Endothelial cell of umbilical vein (primary cell): ENCODE results near the gene RIPK4. TPM values are rescaled to one million over a fixed set of nuclear protein-coding genes. Genes with fewer than 3 reads are reported as not detected.

Experiments used
- BruUV-seq: library from RNA; stranded (reverse); fragments of 400-500 nt; replicated peaks from 2 replicates; lab custom pipeline; 2021; lab: Mats Ljungman, UMichigan
- CTCF ChIA-PET: fragments of 300-600, 350-600 bp; sonication (Branson Sonifier 250); formaldehyde crosslinking; loops from one replicate; lab custom pipeline; 2021; ENCODE audit warnings: antibody characterized with exemption, inconsistent platforms; lab: Charles Lee
- POLR2A ChIA-PET: fragments of 300-600, 350-600 bp; sonication (Branson Sonifier 250); formaldehyde crosslinking; loops from one replicate; lab custom pipeline; 2021; ENCODE audit warnings: antibody characterized with exemption, inconsistent platforms; lab: Charles Lee
- DNase-seq: peaks from one replicate; pipeline ENCODE4 v3.0.0-alpha.2; 2011; ENCODE audit warnings: low read depth, low spot score
- FAIRE-seq: peaks from 2 replicates; lab custom pipeline; 2011; peaks lifted over from hg19 to GRCh38; lab: Jason Lieb, UNC
- H2AFZ ChIP-seq: 2 replicates; pipeline ENCODE4 v1.6.0; 2012; ENCODE audit warnings: low read depth, low read length, control low read depth, inconsistent platforms
- H3K27ac ChIP-seq: 2 replicates; pipeline ENCODE4 v1.5.1; 2011; ENCODE audit warnings: low read depth, mild to moderate bottlenecking, control low read depth, low read length, moderate library complexity; ENCODE audit not compliant: insufficient read depth
- H3K27me3 ChIP-seq, 2 experiments: 2 replicates each; pipeline versions ENCODE4 v1.6.0 to v1.6.1; 2011; ENCODE audit warnings: low read length in 2 of 2, mixed read lengths in 1 of 2; ENCODE audit not compliant: control insufficient read depth in 2 of 2, insufficient read depth in 2 of 2
- H3K36me3 ChIP-seq, 2 experiments: 2 replicates in 1 of 2; 3 replicates in 1 of 2; pipeline ENCODE4 v1.5.1; 2011; ENCODE audit warnings: low read length in 2 of 2, mild to moderate bottlenecking in 1 of 2, moderate library complexity in 1 of 2; ENCODE audit not compliant: control insufficient read depth in 2 of 2, insufficient read depth in 2 of 2; ENCODE audit errors: extremely low read depth in 1 of 2
- H3K4me1 ChIP-seq: 3 replicates; pipeline ENCODE4 v1.5.1; 2011; ENCODE audit warnings: mild to moderate bottlenecking, low read length; ENCODE audit not compliant: control insufficient read depth, insufficient read depth; ENCODE audit errors: extremely low read depth
- H3K4me2 ChIP-seq: 2 replicates; pipeline ENCODE4 v1.6.1; 2011; ENCODE audit warnings: low read length, control low read depth, mixed read lengths; ENCODE audit not compliant: insufficient read depth
- H3K4me3 ChIP-seq, 3 experiments: fragments of 200-600 bp in 1 of 3; sonication (generic), shearing (Covaris generic) in 1 of 3; replicated peaks in 1 of 3; 2 replicates each; pipeline ENCODE4 v1.5.1; 2011 to 2016; ENCODE audit warnings: control low read depth in 3 of 3, low read length in 3 of 3, mild to moderate bottlenecking in 2 of 3, inconsistent platforms in 1 of 3, low read depth in 1 of 3, moderate library complexity in 1 of 3; ENCODE audit not compliant: insufficient read depth in 1 of 3
- H3K79me2 ChIP-seq: 2 replicates; pipeline ENCODE4 v1.6.0; 2012; ENCODE audit warnings: low read length, inconsistent platforms; ENCODE audit not compliant: control insufficient read depth, insufficient read depth
- H3K9ac ChIP-seq: replicated peaks from 2 replicates; pipeline ENCODE3; 2011; ENCODE audit warnings: low read length, control low read depth; ENCODE audit not compliant: insufficient read depth; ENCODE audit errors: extremely low read depth
- H3K9me1 ChIP-seq: replicated peaks from 3 replicates; pipeline ENCODE4 v1.6.0; 2011; ENCODE audit warnings: mild to moderate bottlenecking, low read length; ENCODE audit not compliant: control insufficient read depth, insufficient read depth; ENCODE audit errors: extremely low read depth
- H3K9me3 ChIP-seq: replicated peaks from 2 replicates; pipeline ENCODE4 v1.5.1; 2012; ENCODE audit warnings: low read length, inconsistent platforms; ENCODE audit not compliant: control insufficient read depth, insufficient read depth
- H4K20me1 ChIP-seq: replicated peaks from 2 replicates; pipeline ENCODE3; 2011; ENCODE audit warnings: mild to moderate bottlenecking, low read length; ENCODE audit not compliant: control insufficient read depth, insufficient read depth; ENCODE audit errors: extremely low read depth
- EZH2 ChIP-seq: IDR thresholded peaks from 2 replicates; pipeline ENCODE4 v1.6.1; 2012; ENCODE audit warnings: borderline replicate concordance, low read depth, mild to moderate bottlenecking, moderate library complexity, low read length, inconsistent platforms; ENCODE audit not compliant: severe bottlenecking
- FOS ChIP-seq: IDR thresholded peaks from 2 replicates; pipeline ENCODE4 v1.6.1; 2011; ENCODE audit warnings: mild to moderate bottlenecking, low read length, moderate library complexity, borderline replicate concordance; ENCODE audit not compliant: insufficient read depth
- GATA2 ChIP-seq: IDR thresholded peaks from 2 replicates; pipeline ENCODE4 v1.7.0; 2011; ENCODE audit warnings: low read depth, mild to moderate bottlenecking, moderate library complexity, mixed read lengths, low read length; ENCODE audit not compliant: insufficient read length, insufficient read depth
- JUN ChIP-seq: IDR thresholded peaks from 2 replicates; pipeline ENCODE4 v1.6.1; 2011; ENCODE audit warnings: borderline replicate concordance, low read depth; ENCODE audit not compliant: insufficient read length, insufficient read depth
- MYC ChIP-seq: IDR thresholded peaks from one replicate; pipeline ENCODE4 v1.6.1; 2011; ENCODE audit warnings: mild to moderate bottlenecking, low read depth, low read length
- POLR2A ChIP-seq: IDR thresholded peaks from 2 replicates; pipeline ENCODE4 v1.6.1; 2012; ENCODE audit warnings: low read depth, mild to moderate bottlenecking, control low read depth, low read length
- POLR2AphosphoS5 ChIP-seq: IDR thresholded peaks from 2 replicates; pipeline ENCODE4 v1.6.1; 2012; ENCODE audit warnings: low read depth, mild to moderate bottlenecking, control low read depth, low read length, moderate library complexity; ENCODE audit not compliant: insufficient read depth
- dilution Hi-C: fragments of 300-500 bp; cut with MboI; formaldehyde crosslinking; loops from one replicate; pipeline ENCODE4 v1.15.0; 2019; ENCODE audit warnings: low sequenced_read_pairs; ENCODE audit not compliant: extremely low pct_ligation_motif_present
- intact Hi-C: fragments of 100-400 bp; cut with micrococcal nuclease; formaldehyde crosslinking; loops from one replicate; pipeline ENCODE4 v1.10.0; 2022
- polyA plus RNA-seq, 4 experiments: library from polyadenylated mRNA; depleted of rRNA in 3 of 4; stranded (reverse) in 3 of 4; unstranded in 1 of 4; fragments of >200 nt; gene quantifications; 2 replicates each; pipeline versions ENCODE4 v1.2.1 to v1.2.3, GENCODE V29; 2011 to 2012; ENCODE audit warnings: missing spikeins in 1 of 4
- total RNA-seq: library from RNA; stranded (reverse); gene quantifications from 2 replicates; pipeline ENCODE4 v1.2.3, GENCODE V29; 2021
- TF ChIP-seq, protein P1 (sequence below): IDR thresholded peaks from 2 replicates; pipeline ENCODE4 v1.6.1; 2011; ENCODE audit not compliant: insufficient read depth, insufficient read length
- TF ChIP-seq, protein P2 (sequence below), 2 donors: IDR thresholded peaks; 1 replicate in 1 of 2; 2 replicates in 1 of 2; pipeline ENCODE4 v1.5.1; 2011; ENCODE audit warnings: low read length in 2 of 2, mild to moderate bottlenecking in 2 of 2, moderate library complexity in 2 of 2, control low read depth in 1 of 2, inconsistent platforms in 1 of 2, low read depth in 1 of 2; ENCODE audit not compliant: insufficient read depth in 1 of 2; ENCODE audit errors: extremely low read depth in 1 of 2

RIPK4 gene
- total and polyA plus RNA-seq, 2 donors (not counting 3 experiments of a cell fraction or from before 2014, with no cell fraction given), result not detected

DNA sequence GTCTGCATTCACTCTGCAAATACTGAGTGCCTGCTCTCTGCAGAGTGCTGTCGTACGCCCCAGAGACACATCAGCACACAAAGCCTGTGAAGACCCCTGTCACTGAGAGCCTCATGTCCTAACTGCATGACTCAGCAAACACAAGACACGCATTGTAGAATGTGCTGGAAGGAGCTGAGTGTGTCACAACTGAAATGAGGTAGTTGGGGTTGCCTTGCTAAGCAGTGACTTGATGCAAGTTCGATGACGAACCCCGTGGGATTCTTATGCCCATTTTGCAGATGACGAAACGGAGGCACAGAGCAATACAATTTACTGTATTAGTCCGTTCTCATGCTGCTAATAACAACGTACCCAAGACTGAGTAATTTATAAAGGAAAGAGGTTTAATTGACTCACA lies 65.1 kb downstream of the RIPK4 start:
- intact Hi-C loops (no loop called here), dilution Hi-C loops (no loop called here)
- H3K9me1 ChIP-seq, result no peaks in the 10 kb centered on the region
- H3K36me3 ChIP-seq, result no peaks in the 10 kb centered on the region
- no peak for TF ChIP-seq MYC
- no peak for TF ChIP-seq GATA2
- TF ChIP-seq POLR2AphosphoS5, result no peak
- no peak for TF ChIP-seq POLR2A
- POLR2A ChIA-PET, result no interaction called here
- no TSS peak for BruUV-seq
- no peaks in the 10 kb centered on the region for H3K79me2 ChIP-seq
- FAIRE-seq (no peak), DNase-seq (no peak)
- no peak overlapping the region for H3K27ac ChIP-seq
- H3K4me3 ChIP-seq, result no peak overlapping the region
- H4K20me1 ChIP-seq, result no peaks in the 10 kb centered on the region
- no peaks in the 10 kb centered on the region for H3K27me3 ChIP-seq
- CTCF ChIA-PET, result no interaction called here
- H3K4me2 ChIP-seq, result no peak overlapping the region
- H2AFZ ChIP-seq, result no peak overlapping the region
- no peak overlapping the region for H3K9ac ChIP-seq
- no peaks in the 10 kb centered on the region for H3K9me3 ChIP-seq
- no peaks in the 10 kb centered on the region for H3K4me1 ChIP-seq

DNA sequence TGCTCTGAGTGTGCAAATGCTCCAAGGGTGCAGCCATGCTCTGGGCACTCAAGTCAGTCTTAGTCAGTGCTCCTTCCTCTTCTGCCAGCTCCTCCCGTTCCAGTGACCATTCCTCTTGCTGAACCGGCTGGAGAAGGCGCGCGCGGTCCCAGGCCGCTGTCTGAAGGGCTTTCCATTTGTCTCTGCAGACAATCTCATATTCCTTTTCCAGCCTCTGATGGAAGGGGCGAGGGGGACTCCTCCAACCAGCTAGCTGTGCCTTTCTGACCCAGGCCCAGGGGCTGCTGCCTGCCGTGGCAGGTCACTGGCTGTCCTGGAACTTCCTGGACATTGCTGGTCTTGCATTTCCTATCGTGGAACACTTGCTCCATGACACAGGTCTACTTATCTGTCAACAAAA lies 67.5 kb downstream of the RIPK4 start:
- POLR2A ChIA-PET, result no interaction called here
- H3K9me3 ChIP-seq, result no peaks in the 10 kb centered on the region
- H3K27ac ChIP-seq, result no peak overlapping the region

More for the DNA sequence above, 67.5 kb downstream of the RIPK4 start:
- Histone ChIP-seq H3K27me3 (no peaks in the 10 kb centered on the region), H3K9ac (no peak overlapping the region), H3K4me2 (no peak overlapping the region), H3K9me1 (no peaks in the 10 kb centered on the region), H3K4me1 (no peaks in the 10 kb centered on the region), H4K20me1 (no peaks in the 10 kb centered on the region), H3K4me3 (no peak overlapping the region), H2AFZ (no peak overlapping the region), H3K79me2 (no peaks in the 10 kb centered on the region), H3K36me3 (no peaks in the 10 kb centered on the region)
- no TSS peak for BruUV-seq
- DNase-seq, result no peak
- no peak for FAIRE-seq
- dilution Hi-C loops (no loop called here), intact Hi-C loops (no loop called here)
- TF ChIP-seq, protein P1, sequence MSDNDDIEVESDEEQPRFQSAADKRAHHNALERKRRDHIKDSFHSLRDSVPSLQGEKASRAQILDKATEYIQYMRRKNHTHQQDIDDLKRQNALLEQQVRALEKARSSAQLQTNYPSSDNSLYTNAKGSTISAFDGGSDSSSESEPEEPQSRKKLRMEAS, result no peak
- TF ChIP-seq, protein P2, sequence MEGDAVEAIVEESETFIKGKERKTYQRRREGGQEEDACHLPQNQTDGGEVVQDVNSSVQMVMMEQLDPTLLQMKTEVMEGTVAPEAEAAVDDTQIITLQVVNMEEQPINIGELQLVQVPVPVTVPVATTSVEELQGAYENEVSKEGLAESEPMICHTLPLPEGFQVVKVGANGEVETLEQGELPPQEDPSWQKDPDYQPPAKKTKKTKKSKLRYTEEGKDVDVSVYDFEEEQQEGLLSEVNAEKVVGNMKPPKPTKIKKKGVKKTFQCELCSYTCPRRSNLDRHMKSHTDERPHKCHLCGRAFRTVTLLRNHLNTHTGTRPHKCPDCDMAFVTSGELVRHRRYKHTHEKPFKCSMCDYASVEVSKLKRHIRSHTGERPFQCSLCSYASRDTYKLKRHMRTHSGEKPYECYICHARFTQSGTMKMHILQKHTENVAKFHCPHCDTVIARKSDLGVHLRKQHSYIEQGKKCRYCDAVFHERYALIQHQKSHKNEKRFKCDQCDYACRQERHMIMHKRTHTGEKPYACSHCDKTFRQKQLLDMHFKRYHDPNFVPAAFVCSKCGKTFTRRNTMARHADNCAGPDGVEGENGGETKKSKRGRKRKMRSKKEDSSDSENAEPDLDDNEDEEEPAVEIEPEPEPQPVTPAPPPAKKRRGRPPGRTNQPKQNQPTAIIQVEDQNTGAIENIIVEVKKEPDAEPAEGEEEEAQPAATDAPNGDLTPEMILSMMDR (IDR thresholded peaks at IDR 0.05; ENCODE audit: extremely low read depth in 1 of 2, insufficient read depth in 1 of 2, low read depth in 1 of 2, low read length in 2 of 2), result no peak
- TF ChIP-seq MYC (no peak), FOS (no peak), JUN (no peak), POLR2AphosphoS5 (no peak), POLR2A (no peak), GATA2 (no peak), EZH2 (no peak)
- CTCF ChIA-PET, result no interaction called here
